Memory B cell (primary cell): ENCODE results near the gene BNC2.

Experiments
- ATAC-seq: fragments of 150-1000 bp; cut with Tn5 transposase; 2 replicates; pipeline ENCODE4 v1.10.0; 2021; ENCODE audit warnings: low read depth, mild to moderate bottlenecking, moderate library complexity
- DNase-seq, 2 donors: peaks; one replicate each; pipeline ENCODE4 v3.0.0; 2022; ENCODE audit warnings: low spot score in 2 of 2
- H3K27ac Mint-ChIP-seq: one replicate; pipeline ENCODE4 v1.8.0; 2022; ENCODE audit warnings: mild to moderate bottlenecking, moderate library complexity, mixed read lengths
- H3K27me3 Mint-ChIP-seq: one replicate; pipeline ENCODE4 v1.8.0; 2022; ENCODE audit warnings: mixed read lengths
- H3K36me3 Mint-ChIP-seq: one replicate; pipeline ENCODE4 v1.8.0; 2022; ENCODE audit warnings: mild to moderate bottlenecking, mixed read lengths
- H3K4me1 Mint-ChIP-seq: one replicate; pipeline ENCODE4 v1.8.0; 2022; ENCODE audit warnings: mixed read lengths
- H3K4me3 Mint-ChIP-seq: one replicate; pipeline ENCODE4 v1.8.0; 2022; ENCODE audit warnings: mild to moderate bottlenecking, moderate library complexity, mixed read lengths
- H3K9me3 Mint-ChIP-seq: one replicate; pipeline ENCODE4 v1.8.0; 2022; ENCODE audit warnings: mixed read lengths

BNC2 gene

GRCh38 chr9:16412740-16413139 is 457.7 kb downstream of the BNC2 start:
- Mint-ChIP-seq H3K27ac (no peak overlapping the region), H3K9me3 (peaks cover 8% of the 10 kb centered on the region), H3K4me1 (no peaks in the 10 kb centered on the region), H3K36me3 (no peaks in the 10 kb centered on the region), H3K27me3 (no peaks in the 10 kb centered on the region), H3K4me3 (no peak overlapping the region)
- DNase-seq: no peak
- no peak for ATAC-seq

- no peak overlapping the region for H3K4me3 Mint-ChIP-seq
- ATAC-seq: no peak
- no peaks in the 10 kb centered on the region for H3K27me3 Mint-ChIP-seq
- H3K4me1 Mint-ChIP-seq: no peaks in the 10 kb centered on the region
- no peaks in the 10 kb centered on the region for H3K36me3 Mint-ChIP-seq
- no peak for DNase-seq
- peaks cover 8% of the 10 kb centered on the region for H3K9me3 Mint-ChIP-seq
- no peak overlapping the region for H3K27ac Mint-ChIP-seq
Observed at GRCh38 chr9:16411311-16411710, 459.2 kb downstream of the BNC2 start.

- H3K4me1 Mint-ChIP-seq: no peaks in the 10 kb centered on the region
- ATAC-seq (no peak), DNase-seq (no peak)
- H3K27me3 Mint-ChIP-seq: no peaks in the 10 kb centered on the region
- H3K4me3 Mint-ChIP-seq: no peak overlapping the region
- H3K9me3 Mint-ChIP-seq: peaks cover 8% of the 10 kb centered on the region
- H3K27ac Mint-ChIP-seq: no peak overlapping the region
- no peaks in the 10 kb centered on the region for H3K36me3 Mint-ChIP-seq
Observed at GRCh38 chr9:16410601-16411280, 459.7 kb downstream of the BNC2 start.

- no peak for DNase-seq
- Mint-ChIP-seq H3K27me3 (no peaks in the 10 kb centered on the region), H3K4me1 (no peaks in the 10 kb centered on the region), H3K36me3 (no peaks in the 10 kb centered on the region), H3K9me3 (peaks cover 8% of the 10 kb centered on the region), H3K4me3 (no peak overlapping the region), H3K27ac (no peak overlapping the region)
- ATAC-seq: no peak
Observed at GRCh38 chr9:16407617-16408016, 462.9 kb downstream of the BNC2 start.

GRCh38 chr9:16406526-16407225 is 463.8 kb downstream of the BNC2 start:
- Mint-ChIP-seq H3K27ac (no peak overlapping the region), H3K36me3 (no peaks in the 10 kb centered on the region), H3K9me3 (peaks cover 7% of the 10 kb centered on the region), H3K4me3 (no peak overlapping the region), H3K27me3 (no peaks in the 10 kb centered on the region), H3K4me1 (no peaks in the 10 kb centered on the region)
- ATAC-seq (no peak), DNase-seq (no peak)

GRCh38 chr9:16405421-16405820 is 465.0 kb downstream of the BNC2 start:
- H3K4me3 Mint-ChIP-seq: no peak overlapping the region
- H3K9me3 Mint-ChIP-seq: peaks cover 7% of the 10 kb centered on the region
- H3K27me3 Mint-ChIP-seq: peaks cover 2% of the 10 kb centered on the region

GRCh38 chr9:16401701-16402100 is 468.8 kb downstream of the BNC2 start:
- Mint-ChIP-seq H3K27me3 (peaks cover 2% of the 10 kb centered on the region), H3K4me3 (no peak overlapping the region), H3K9me3 (peaks cover 7% of the 10 kb centered on the region), H3K4me1 (no peaks in the 10 kb centered on the region), H3K36me3 (no peaks in the 10 kb centered on the region), H3K27ac (no peak overlapping the region)
- DNase-seq (no peak), ATAC-seq (no peak)

More at GRCh38 chr9:16405421-16405820, 465.0 kb downstream of the BNC2 start:
- H3K4me1 Mint-ChIP-seq: no peaks in the 10 kb centered on the region
- ATAC-seq: no peak
- DNase-seq: no peak
- H3K36me3 Mint-ChIP-seq: no peaks in the 10 kb centered on the region
- H3K27ac Mint-ChIP-seq: no peak overlapping the region

- peaks cover 11% of the 10 kb centered on the region for H3K9me3 Mint-ChIP-seq
Observed at GRCh38 chr9:16398691-16399090, 471.8 kb downstream of the BNC2 start.

GRCh38 chr9:16396389-16396788 is 474.1 kb downstream of the BNC2 start:
- Mint-ChIP-seq H3K36me3 (no peaks in the 10 kb centered on the region), H3K9me3 (peaks cover 6% of the 10 kb centered on the region), H3K4me3 (no peak overlapping the region), H3K27me3 (peaks cover 2% of the 10 kb centered on the region), H3K4me1 (no peaks in the 10 kb centered on the region), H3K27ac (no peak overlapping the region)
- DNase-seq: no peak
- ATAC-seq: no peak

More at GRCh38 chr9:16398691-16399090, 471.8 kb downstream of the BNC2 start:
- Mint-ChIP-seq H3K27ac (no peak overlapping the region), H3K36me3 (no peaks in the 10 kb centered on the region), H3K27me3 (peaks cover 2% of the 10 kb centered on the region), H3K4me3 (no peak overlapping the region), H3K4me1 (no peaks in the 10 kb centered on the region)
- ATAC-seq: no peak
- DNase-seq: no peak

GRCh38 chr9:16391369-16391768 is 479.1 kb downstream of the BNC2 start:
- no peaks in the 10 kb centered on the region for H3K4me1 Mint-ChIP-seq
- no peaks in the 10 kb centered on the region for H3K36me3 Mint-ChIP-seq
- no peaks in the 10 kb centered on the region for H3K27me3 Mint-ChIP-seq
- ATAC-seq (no peak), DNase-seq (no peak)
- H3K27ac Mint-ChIP-seq: no peak overlapping the region
- peaks cover 7% of the 10 kb centered on the region for H3K9me3 Mint-ChIP-seq
- no peak overlapping the region for H3K4me3 Mint-ChIP-seq

- no peak for DNase-seq
- H3K27me3 Mint-ChIP-seq: no peaks in the 10 kb centered on the region
- ATAC-seq: no peak
- H3K36me3 Mint-ChIP-seq: no peaks in the 10 kb centered on the region
- H3K4me1 Mint-ChIP-seq: no peaks in the 10 kb centered on the region
- peaks cover 8% of the 10 kb centered on the region for H3K9me3 Mint-ChIP-seq
- H3K27ac Mint-ChIP-seq: no peak overlapping the region
- no peak overlapping the region for H3K4me3 Mint-ChIP-seq
Observed at GRCh38 chr9:16387382-16387781, 483.1 kb downstream of the BNC2 start.

- Mint-ChIP-seq H3K9me3 (peaks cover 8% of the 10 kb centered on the region), H3K36me3 (no peaks in the 10 kb centered on the region), H3K27me3 (no peaks in the 10 kb centered on the region), H3K4me1 (no peaks in the 10 kb centered on the region), H3K4me3 (no peak overlapping the region), H3K27ac (no peak overlapping the region)
- no peak for ATAC-seq
- no peak for DNase-seq
Observed at GRCh38 chr9:16386827-16387077, 483.7 kb downstream of the BNC2 start.

- ATAC-seq (no peak), DNase-seq (no peak)
- H3K27ac Mint-ChIP-seq: no peak overlapping the region
- H3K9me3 Mint-ChIP-seq: peaks cover 8% of the 10 kb centered on the region
- no peaks in the 10 kb centered on the region for H3K27me3 Mint-ChIP-seq
- no peak overlapping the region for H3K4me3 Mint-ChIP-seq
- H3K36me3 Mint-ChIP-seq: no peaks in the 10 kb centered on the region
- no peaks in the 10 kb centered on the region for H3K4me1 Mint-ChIP-seq
Observed at GRCh38 chr9:16386007-16386826, 484.3 kb downstream of the BNC2 start.

GRCh38 chr9:16385590-16385989 is 484.9 kb downstream of the BNC2 start:
- H3K27me3 Mint-ChIP-seq: no peaks in the 10 kb centered on the region
- ATAC-seq (no peak), DNase-seq (no peak)
- H3K36me3 Mint-ChIP-seq: no peaks in the 10 kb centered on the region
- H3K4me3 Mint-ChIP-seq: no peak overlapping the region
- H3K27ac Mint-ChIP-seq: no peak overlapping the region
- H3K9me3 Mint-ChIP-seq: peaks cover 8% of the 10 kb centered on the region
- no peaks in the 10 kb centered on the region for H3K4me1 Mint-ChIP-seq
